ENCODE measurements around the gene CAMK1G. TPM values are rescaled to one million over a fixed set of nuclear protein-coding genes. Genes with fewer than 3 reads are reported as not detected.

CAMK1G gene
- total and polyA plus RNA-seq, 9 of the 15 experiments (the other 6 are each of a cell fraction or from before 2014, with no cell fraction given): not detected

- TF ChIP-seq, protein P1, sequence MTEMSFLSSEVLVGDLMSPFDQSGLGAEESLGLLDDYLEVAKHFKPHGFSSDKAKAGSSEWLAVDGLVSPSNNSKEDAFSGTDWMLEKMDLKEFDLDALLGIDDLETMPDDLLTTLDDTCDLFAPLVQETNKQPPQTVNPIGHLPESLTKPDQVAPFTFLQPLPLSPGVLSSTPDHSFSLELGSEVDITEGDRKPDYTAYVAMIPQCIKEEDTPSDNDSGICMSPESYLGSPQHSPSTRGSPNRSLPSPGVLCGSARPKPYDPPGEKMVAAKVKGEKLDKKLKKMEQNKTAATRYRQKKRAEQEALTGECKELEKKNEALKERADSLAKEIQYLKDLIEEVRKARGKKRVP (CRISPR knock-in tag; IDR thresholded peaks at IDR 0.05): 0 out of 2 replicates have a peak, but pooled peaks have one; percentile 29
- TF ChIP-seq NR2F6 (CRISPR knock-in tag; IDR thresholded peaks at IDR 0.05): 0 out of 2 replicates have a peak, but pooled peaks have one; percentile 33
- peak; percentile 60 for TF ChIP-seq NFE2 (IDR thresholded peaks at IDR 0.05; ENCODE audit: low read depth)
- TF ChIP-seq ZNF780A (CRISPR knock-in tag; IDR thresholded peaks at IDR 0.05): no peak
- TF ChIP-seq PHTF2 (CRISPR knock-in tag; IDR thresholded peaks at IDR 0.05): no peak
- no peak for TF ChIP-seq ZFP36 (IDR thresholded peaks at IDR 0.05; ENCODE audit: low read depth, low read length, partially characterized antibody)
- TF ChIP-seq, protein P2, sequence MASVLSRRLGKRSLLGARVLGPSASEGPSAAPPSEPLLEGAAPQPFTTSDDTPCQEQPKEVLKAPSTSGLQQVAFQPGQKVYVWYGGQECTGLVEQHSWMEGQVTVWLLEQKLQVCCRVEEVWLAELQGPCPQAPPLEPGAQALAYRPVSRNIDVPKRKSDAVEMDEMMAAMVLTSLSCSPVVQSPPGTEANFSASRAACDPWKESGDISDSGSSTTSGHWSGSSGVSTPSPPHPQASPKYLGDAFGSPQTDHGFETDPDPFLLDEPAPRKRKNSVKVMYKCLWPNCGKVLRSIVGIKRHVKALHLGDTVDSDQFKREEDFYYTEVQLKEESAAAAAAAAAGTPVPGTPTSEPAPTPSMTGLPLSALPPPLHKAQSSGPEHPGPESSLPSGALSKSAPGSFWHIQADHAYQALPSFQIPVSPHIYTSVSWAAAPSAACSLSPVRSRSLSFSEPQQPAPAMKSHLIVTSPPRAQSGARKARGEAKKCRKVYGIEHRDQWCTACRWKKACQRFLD (CRISPR knock-in tag; IDR thresholded peaks at IDR 0.05): peak; percentile 75
- TF ChIP-seq ETS2 (tag; IDR thresholded peaks at IDR 0.05; ENCODE audit: borderline replicate concordance, poor library complexity, severe bottlenecking): no peak
- 0 out of 2 replicates have a peak, but pooled peaks have one; percentile 12 for TF ChIP-seq ETV1 (tag; conservative IDR thresholded peaks at IDR 0.05; ENCODE audit: low read depth)
- peak; percentile 30; the same call in 1 of the 2 replicates for TF ChIP-seq ZNF175 (CRISPR knock-in tag; IDR thresholded peaks at IDR 0.05; ENCODE audit: low read depth)
- no peak for TF ChIP-seq ZNF232 (CRISPR knock-in tag; IDR thresholded peaks at IDR 0.05)
- TF ChIP-seq, protein P3, sequence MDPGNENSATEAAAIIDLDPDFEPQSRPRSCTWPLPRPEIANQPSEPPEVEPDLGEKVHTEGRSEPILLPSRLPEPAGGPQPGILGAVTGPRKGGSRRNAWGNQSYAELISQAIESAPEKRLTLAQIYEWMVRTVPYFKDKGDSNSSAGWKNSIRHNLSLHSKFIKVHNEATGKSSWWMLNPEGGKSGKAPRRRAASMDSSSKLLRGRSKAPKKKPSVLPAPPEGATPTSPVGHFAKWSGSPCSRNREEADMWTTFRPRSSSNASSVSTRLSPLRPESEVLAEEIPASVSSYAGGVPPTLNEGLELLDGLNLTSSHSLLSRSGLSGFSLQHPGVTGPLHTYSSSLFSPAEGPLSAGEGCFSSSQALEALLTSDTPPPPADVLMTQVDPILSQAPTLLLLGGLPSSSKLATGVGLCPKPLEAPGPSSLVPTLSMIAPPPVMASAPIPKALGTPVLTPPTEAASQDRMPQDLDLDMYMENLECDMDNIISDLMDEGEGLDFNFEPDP (CRISPR knock-in tag; IDR thresholded peaks at IDR 0.05): 0 out of 2 replicates have a peak, but pooled peaks have one; percentile 9
- TF ChIP-seq CTBP1 (IDR thresholded peaks at IDR 0.05; ENCODE audit: borderline replicate concordance): no peak
- peak; percentile 27; the same call in 1 of the 2 replicates for TF ChIP-seq MTF1 (CRISPR knock-in tag; IDR thresholded peaks at IDR 0.05; ENCODE audit: borderline replicate concordance)
Measured at GRCh38 chr1:209645574-209646452, 62.3 kb downstream of the CAMK1G start (continued).
